Activated T-cell treated with anti-CD3 and anti-CD28 coated beads for 1 hour (primary cell): ENCODE results near the gene TEX26.

Source experiments
- DNase-seq: peaks from one replicate; pipeline ENCODE4 v3.0.0-alpha.2; 2020; ENCODE audit warnings: low read depth

The TEX26 gene

DNA sequence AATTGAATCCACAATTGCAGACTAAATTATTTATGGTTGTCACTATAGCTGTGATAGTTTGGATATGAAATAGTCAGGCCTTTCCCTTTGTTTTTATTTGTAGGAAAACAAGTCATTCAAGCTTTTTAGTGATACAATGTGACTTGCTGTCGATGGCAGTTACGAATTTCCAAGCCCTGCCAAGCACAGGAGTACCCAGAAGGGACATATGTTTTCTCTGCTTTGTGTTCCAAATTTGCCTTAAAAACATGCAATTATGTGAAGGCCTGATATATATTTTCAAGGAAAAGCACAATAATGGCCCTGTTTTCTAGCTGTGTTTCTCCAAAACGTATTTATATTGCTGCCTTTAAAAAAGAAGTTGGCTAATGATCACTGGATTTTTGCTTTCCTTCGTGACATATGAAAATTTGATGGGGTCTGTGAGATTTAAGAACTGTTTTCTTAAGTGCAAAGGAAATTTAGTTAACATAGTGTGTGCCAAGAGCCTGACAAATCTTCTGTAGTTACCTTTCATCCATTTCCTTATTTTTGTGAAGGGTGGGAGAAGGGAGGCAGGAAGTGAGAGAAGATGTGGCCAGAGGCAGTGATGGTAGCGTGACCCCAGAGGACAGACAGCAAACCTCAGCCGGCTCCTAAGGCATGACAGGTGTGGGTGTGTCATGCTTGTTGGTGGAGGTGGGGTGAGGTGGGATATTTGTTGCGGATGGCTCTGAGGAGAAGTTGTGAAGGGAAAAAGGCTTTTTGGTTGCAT is 79.6 kb downstream of the TEX26 start:
- no peak for DNase-seq

DNA sequence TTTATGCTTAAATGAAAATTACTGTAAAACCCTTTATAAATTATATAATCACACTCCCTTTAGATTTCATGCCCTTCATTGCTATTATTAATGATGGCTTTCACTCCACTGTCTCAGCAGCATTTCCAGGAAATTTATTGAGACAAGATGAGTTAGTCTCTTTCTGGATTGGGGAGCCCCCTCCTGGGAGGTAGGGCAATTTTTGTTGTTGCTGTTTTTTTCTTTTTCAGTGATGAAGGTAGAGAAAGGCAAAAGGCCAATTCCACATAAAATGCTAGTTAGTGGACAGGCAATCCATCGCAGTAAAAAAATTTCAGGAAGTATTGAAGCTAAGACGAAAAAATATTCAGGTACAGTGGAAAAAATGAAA is 80.2 kb downstream of the TEX26 start:
- DNase-seq = no peak

DNA sequence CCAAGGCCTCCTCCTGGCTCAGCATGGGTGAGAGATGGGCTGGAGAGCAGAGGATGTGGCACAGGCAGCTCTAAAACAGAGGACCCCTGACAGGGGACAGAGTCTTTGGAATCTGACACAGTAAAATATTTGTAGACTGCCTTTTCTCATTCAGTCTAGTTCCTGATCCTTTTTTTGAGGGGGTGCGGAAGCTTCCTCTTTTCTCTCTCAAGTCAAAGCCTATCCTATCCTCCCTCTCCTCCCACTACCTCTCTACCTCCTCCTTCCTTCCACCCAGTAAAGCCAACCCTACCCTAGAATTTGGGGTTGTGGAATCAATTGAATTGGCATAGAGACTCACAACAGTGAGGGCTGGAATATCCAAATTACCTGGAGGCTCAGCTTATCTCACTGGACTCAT is 82.0 kb downstream of the TEX26 start:
- no peak for DNase-seq

DNA sequence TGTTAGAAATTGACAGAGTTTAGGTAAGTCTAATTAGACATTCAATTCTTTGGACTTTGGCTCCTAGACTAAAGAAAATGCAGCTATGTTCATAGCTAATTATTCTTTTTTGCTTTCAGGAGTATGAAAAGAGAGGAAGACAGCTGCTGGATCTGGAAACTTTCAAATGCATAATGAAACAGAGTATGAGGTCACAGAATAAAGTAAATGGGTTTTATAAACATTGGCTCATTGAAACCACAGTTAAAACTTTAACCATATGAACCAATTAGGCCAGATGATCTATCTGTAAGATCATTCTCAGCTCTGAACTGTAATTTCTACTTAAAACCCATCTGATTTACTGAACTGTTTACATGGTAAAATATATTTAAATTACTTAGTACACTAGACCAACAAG is 82.7 kb downstream of the TEX26 start:
- no peak for DNase-seq

DNA sequence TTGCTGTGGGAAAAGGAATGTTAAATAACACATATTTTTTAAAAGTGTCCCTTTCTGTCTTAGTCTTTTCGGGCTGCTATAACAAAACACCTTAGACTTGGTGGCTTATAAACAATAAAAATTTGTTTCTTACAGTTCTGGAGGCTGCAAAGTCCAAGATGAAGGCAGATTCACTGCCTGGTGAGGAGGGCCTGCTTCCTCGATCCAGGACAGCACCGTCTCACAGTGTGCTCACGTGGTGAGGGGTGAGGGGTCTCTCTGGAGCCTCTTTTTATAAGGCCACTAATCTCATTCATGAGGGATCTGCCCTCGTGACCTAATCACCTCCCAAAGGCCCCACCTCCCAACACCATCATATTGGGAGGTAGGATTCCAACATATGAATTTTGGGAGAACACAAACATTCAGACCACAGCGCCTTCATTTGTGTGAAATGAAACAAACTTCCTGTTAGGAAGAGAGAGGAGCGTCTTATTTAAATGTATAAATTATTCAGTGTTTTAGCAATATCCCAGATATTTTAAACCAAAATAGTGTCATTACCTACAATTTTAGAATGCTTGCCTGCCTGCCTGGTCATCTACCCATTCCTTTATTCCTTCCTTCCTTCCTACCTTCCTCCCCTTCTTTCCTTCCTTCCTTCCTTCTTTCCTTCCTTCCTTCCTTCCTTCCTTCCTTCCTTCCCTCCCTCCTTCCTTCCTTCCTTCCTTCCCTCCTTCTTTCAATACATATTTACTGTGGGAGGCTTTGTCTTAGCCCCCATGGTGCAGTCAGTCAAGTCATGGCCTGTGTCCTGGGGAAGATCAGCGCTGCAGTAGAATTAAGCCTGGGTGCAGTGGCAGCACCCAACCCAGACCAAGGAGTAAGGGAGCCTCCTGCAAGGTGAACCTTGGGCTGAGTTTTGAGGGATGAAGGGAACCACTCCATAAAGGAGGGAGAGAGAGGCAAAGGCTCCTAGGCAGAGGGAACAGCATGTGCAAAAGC is 84.2 kb downstream of the TEX26 start:
- DNase-seq = no peak

DNA sequence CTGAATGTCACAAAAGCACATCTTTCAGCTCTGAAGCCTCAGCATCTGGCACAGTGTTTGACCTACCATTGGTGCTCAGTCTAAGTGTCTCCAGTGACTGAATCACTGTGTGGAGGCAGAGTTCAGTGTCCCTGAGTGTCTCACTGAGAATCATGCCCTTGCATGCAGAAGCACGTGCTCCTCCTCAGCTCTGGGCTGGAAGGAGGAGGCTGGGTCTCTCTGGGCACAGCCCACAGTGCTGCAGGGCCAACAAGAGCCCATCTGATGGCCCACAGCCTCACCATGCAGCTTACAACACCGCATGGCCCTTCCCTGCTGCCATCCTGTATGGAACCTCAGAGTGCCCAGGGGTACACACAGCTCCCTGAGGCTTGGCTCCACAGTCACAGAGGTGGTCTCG is 86.1 kb downstream of the TEX26 start:
- no peak for DNase-seq

DNA sequence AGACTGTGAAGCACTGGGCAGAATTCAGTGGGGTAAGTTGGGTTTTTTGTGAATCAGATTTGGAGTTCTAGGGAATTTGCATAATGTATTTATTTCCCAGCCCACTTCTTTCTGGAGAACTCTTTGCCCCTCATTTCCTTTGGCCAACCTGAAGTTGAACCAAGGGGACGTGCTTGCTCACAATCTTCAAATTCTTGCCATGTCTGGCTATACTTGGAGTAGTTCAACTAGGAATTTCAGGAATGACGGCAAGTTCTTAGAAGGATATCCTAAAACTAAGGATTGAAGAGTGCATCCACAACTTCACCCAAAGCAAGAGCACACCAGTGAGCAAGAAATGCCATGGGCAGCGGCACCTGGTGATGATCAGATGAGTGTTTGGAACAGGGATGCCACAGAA is 88.5 kb downstream of the TEX26 start:
- no peak for DNase-seq

DNA sequence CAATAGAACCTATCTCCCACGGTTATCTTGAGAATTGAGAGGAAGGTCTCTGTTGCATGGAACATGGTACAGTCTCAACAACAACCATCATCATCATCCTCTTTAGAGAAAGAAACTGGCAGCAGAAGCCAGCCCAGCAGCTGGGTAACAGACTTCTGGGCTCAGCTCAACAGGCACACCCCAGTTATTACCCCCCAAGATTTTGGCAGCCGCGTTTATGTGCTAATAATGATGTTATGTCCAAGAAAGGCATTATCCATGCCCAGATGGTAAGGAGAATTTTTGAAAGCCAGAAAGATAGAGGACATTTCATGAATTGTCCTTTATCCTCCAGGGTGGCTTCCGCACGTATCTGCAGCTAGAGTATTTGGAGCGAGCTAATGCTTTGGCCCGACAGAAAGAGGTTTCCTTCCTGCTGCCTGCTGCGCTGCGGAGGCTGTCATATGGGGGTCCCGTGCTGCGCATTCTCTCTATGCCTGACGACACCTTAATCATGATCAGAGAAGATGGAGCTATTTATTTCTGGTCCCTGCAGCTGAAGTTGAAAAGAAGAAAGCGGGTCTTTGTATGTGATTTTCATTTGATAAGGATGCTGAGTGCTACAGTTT is 89.9 kb downstream of the TEX26 start:
- no peak for DNase-seq

DNA sequence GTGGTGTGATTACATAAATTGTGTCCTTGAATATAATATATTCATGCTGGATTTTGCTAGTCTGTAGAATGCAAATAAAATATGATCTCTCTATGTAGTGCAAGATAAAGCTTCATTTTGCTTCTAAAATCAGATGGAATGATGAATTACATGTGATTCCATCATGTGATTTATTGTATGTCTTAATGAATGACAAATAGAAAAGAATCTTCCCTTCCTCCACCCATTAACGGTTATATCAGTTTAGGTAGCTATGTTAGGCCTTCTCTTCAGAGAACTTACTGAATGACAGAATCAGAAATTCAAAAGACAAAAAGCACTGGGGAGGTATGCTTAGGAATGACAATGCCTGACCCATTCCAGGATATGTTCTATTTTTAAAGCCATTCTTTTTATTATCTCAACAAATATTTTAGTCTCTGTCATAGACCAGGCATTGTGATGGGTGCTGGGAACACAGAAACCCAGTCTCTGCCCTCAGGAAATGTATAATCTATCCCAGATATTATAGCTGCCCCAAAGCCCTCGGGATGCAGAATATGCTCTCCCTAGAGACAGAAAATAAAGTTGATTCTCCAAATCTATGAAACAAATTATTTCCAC is 90.6 kb downstream of the TEX26 start:
- DNase-seq = no peak
